Neural cell (in vitro differentiated cells): ENCODE data around the gene NDP.

Experiments
- EP300 ChIP-seq: fragments of 450-650 bp; conservative IDR thresholded peaks from 2 replicates; pipeline ENCODE4 v1.6.1; 2014; ENCODE audit warnings: antibody characterized with exemption, mild to moderate bottlenecking, moderate library complexity; ENCODE audit not compliant: poor library complexity, severe bottlenecking
- EZH2 ChIP-seq: fragments of 200-600, 300-800 bp; shearing (Covaris generic), sonication (generic); IDR thresholded peaks from 2 replicates; pipeline ENCODE4 v1.6.1; 2014; ENCODE audit warnings: antibody characterized with exemption, low read length, borderline replicate concordance, mild to moderate bottlenecking; ENCODE audit not compliant: insufficient read depth, poor library complexity, severe bottlenecking
- POLR2AphosphoS5 ChIP-seq: IDR thresholded peaks from 2 replicates; pipeline ENCODE4 v1.6.1; 2012
- SMC3 ChIP-seq: fragments of 450-650 bp; conservative IDR thresholded peaks from 2 replicates; pipeline ENCODE4 v1.6.1; 2014; ENCODE audit warnings: antibody characterized with exemption, mild to moderate bottlenecking, moderate library complexity; ENCODE audit not compliant: poor library complexity
- TF ChIP-seq, protein P1 (sequence below): fragments of 450-650 bp; IDR thresholded peaks from 2 replicates; pipeline ENCODE4 v1.5.1; 2014; ENCODE audit warnings: antibody characterized with exemption, mild to moderate bottlenecking, moderate library complexity; ENCODE audit not compliant: poor library complexity, severe bottlenecking
- TF ChIP-seq, protein P2 (sequence below): IDR thresholded peaks from 2 replicates; pipeline ENCODE4 v1.6.1; 2012; ENCODE audit warnings: borderline replicate concordance

DNA sequence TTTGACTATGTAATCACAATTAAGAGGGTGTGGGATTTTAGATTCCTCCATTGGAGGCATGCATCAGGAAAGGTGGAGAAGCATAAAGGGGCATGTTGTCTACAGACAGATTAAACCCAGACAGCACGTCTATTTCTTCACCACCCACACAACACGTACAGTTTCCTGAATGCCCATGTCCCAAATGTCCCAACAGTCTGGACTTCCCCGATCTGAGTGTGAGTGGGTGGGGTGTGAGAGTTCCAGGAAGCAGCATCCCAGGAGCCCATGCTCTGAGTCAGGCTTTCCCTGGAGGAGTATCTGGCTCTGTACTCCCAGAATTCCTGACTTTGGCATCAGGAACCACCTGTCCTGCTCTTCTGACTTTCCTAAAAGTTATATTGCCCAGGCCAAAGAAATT is 30.8 kb upstream of the NDP start:
- TF ChIP-seq, protein P1, sequence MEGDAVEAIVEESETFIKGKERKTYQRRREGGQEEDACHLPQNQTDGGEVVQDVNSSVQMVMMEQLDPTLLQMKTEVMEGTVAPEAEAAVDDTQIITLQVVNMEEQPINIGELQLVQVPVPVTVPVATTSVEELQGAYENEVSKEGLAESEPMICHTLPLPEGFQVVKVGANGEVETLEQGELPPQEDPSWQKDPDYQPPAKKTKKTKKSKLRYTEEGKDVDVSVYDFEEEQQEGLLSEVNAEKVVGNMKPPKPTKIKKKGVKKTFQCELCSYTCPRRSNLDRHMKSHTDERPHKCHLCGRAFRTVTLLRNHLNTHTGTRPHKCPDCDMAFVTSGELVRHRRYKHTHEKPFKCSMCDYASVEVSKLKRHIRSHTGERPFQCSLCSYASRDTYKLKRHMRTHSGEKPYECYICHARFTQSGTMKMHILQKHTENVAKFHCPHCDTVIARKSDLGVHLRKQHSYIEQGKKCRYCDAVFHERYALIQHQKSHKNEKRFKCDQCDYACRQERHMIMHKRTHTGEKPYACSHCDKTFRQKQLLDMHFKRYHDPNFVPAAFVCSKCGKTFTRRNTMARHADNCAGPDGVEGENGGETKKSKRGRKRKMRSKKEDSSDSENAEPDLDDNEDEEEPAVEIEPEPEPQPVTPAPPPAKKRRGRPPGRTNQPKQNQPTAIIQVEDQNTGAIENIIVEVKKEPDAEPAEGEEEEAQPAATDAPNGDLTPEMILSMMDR = no peak
- TF ChIP-seq POLR2AphosphoS5 (no peak), EZH2 (no peak), EP300 (no peak), SMC3 (no peak)
- TF ChIP-seq, protein P2, sequence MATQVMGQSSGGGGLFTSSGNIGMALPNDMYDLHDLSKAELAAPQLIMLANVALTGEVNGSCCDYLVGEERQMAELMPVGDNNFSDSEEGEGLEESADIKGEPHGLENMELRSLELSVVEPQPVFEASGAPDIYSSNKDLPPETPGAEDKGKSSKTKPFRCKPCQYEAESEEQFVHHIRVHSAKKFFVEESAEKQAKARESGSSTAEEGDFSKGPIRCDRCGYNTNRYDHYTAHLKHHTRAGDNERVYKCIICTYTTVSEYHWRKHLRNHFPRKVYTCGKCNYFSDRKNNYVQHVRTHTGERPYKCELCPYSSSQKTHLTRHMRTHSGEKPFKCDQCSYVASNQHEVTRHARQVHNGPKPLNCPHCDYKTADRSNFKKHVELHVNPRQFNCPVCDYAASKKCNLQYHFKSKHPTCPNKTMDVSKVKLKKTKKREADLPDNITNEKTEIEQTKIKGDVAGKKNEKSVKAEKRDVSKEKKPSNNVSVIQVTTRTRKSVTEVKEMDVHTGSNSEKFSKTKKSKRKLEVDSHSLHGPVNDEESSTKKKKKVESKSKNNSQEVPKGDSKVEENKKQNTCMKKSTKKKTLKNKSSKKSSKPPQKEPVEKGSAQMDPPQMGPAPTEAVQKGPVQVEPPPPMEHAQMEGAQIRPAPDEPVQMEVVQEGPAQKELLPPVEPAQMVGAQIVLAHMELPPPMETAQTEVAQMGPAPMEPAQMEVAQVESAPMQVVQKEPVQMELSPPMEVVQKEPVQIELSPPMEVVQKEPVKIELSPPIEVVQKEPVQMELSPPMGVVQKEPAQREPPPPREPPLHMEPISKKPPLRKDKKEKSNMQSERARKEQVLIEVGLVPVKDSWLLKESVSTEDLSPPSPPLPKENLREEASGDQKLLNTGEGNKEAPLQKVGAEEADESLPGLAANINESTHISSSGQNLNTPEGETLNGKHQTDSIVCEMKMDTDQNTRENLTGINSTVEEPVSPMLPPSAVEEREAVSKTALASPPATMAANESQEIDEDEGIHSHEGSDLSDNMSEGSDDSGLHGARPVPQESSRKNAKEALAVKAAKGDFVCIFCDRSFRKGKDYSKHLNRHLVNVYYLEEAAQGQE = no peak
